HG03460 (cell line): Measurements from ENCODE around the gene PPP2R5E.

Experiments used
- ATAC-seq: cut with Tn5 transposase; IDR thresholded peaks from one replicate; pipeline ENCODE4 v1.9.1; 2021; ENCODE audit not compliant: unreplicated experiment

PPP2R5E gene

DNA sequence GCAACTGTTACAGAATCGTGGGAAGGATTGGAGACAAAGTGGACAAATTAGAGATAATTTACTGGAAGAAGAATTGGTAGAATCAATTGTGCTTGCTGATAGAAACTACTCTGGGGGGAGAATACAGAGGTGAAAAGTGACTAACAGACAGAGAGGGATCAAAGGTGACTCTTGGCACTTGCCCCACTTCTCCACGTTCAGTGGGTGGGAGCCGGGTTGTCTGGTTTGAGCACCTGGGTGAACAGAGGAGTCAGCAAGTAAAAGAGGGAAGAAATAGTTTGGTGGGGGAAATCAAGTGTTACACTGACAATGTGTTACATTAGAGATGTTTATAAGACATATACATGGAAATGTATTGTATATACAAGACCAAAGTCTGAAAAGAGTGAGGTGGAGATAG lies 69.1 kb downstream of the PPP2R5E start:
- ATAC-seq: no peak

DNA sequence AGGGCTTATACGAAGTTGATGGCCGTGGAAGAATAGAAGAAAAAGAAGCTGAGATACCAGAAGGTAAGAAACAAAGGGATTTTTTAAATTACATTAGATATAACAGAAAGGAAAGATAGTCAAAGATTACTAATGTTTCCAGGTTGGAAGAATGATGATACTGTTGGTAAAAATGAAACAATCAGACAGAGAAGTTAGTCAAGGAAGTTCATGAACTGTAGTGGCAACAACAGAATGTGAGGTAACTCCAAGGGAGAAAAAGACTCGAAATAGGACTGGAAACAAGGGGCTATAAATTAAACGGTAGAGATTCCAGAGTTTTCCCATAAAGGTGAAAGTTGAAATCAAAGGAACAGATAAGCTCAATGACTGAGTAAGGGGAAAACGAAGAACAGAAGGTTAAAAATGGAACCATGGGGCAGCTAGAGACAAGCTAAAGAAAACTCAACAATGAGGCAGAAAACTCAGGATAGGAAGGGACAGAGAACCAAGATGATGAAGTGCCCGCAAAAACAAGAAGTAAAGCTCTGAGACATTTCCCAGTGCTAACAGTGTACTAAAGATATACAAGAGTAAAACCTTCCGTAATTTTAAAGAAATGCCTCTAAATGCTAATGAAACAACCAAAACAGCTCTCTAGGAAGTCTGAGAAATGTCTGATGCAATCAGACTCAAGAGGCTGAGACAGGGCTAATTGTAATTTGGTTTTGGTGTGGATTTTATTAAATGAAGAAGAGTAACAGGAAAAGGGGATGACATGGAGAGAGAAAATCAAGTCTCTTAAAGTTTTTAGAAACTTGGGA lies 70.0 kb downstream of the PPP2R5E start:
- no peak for ATAC-seq

DNA sequence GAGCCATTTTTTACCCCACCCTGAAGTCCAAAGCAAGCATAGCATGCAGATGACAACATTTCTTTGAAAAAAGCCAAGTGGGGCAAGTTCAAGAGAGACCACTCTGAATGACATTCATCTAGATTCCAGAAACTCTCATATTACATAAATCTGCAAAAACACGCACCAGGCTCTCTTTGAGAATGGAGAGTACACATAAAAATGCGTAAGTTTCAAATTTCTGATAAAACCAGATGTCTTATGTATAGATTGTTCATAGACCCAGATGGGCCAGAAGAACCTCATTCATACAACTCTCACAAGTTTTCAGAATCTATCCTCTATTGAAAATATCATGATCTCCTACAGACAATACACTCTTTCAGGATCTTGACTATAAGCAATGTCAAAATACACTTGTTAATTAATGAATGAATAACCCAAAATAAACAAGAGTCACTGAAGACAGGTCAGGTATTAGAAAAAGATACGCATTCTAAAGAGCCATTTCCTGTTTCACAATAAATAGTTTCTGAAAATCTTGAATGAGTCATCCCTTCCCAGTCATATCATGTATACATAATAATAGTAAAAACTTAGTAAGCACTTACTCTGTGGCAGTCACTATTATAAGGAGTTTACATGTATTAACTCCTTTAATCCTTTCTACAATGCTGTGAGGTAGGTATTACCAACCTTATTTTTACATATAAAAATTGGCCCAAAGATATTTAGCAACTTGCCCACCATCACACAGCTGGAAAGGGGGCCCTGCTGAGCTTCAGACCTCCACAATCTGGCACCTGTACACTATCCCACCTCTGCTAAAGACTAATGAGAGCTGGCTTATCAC lies 72.0 kb downstream of the PPP2R5E start:
- peak; percentile 84 for ATAC-seq

- no peak for ATAC-seq
Observed at GRCh38 chr14:63468294-63468693, 74.9 kb downstream of the PPP2R5E start.

DNA sequence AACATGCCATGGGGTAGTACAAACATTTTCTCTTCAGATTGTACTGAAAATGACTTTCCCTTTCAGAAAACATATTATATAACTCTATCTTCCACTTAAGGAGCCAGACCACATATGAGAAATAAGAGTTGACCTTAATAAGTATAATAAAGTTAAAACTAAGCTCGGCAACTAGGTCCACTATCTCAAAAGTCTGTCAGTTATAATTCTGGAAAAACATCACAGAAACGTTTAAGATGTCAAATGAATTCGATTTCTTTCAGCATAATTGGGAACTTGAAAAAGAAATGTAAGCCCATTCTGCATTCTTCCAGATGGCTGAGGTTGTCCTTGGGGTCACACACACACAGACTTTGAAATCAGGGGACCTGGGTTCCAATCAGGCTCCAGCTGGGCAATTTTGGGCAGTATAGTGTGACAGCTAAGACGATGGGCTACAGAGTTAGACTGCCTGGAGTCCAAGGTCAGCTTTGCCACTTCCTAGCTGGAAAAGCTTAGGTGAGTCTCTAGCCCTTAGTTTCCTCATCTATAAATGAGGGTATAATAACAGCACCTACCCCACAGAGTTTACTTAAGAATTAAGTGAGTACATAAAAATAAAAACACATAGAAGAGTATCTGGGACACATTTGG lies 75.6 kb downstream of the PPP2R5E start:
- no peak for ATAC-seq

DNA sequence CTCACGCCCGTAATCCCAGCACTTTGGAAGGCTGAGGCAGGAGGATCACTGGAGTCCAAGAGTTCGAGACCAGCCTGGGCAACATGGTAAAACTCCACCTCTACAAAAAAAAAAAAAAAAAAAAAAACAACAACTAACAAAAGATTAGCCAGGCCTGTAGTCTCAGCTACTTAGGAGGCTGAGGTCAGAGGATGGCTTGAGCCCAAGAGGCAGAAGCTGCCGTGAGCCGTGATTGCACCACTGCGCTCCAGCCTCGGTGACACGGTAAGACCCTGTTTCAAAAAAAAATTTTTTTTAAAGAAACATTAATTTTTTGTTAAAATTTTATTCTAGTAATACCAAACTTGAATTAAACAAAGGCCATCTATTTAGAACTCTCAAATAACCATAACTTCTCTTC lies 77.8 kb downstream of the PPP2R5E start:
- no peak for ATAC-seq

DNA sequence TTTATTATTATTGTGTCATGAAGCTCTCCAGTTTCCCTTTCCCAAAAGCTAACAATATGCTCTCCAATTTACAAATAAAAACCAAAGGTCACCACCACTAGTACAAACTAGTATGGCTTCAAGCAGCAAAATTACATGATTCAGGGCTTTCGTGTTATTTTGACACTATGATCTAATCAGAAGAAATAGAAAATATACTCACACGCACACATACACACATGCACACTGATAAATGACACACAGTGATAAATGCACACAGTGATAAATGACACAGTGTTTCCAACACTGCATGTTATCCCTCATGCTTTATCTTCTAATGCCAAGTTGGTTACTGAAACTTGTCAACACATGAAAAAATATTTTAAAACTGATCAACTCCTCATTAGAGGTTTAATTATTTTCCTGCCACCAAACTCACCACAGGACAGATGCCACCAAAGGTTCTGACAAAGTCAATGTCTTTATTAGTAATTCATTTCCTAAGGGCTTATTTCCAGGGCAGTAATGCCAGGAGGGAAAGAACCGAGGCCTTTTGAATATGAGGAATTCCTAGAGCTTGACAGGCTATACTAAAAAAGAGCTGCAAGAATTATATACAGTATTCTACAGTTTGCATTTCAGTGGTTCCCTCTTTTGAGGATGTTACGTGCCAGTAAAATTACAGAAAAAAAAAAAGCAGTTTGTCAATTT lies 82.4 kb downstream of the PPP2R5E start:
- no peak for ATAC-seq

DNA sequence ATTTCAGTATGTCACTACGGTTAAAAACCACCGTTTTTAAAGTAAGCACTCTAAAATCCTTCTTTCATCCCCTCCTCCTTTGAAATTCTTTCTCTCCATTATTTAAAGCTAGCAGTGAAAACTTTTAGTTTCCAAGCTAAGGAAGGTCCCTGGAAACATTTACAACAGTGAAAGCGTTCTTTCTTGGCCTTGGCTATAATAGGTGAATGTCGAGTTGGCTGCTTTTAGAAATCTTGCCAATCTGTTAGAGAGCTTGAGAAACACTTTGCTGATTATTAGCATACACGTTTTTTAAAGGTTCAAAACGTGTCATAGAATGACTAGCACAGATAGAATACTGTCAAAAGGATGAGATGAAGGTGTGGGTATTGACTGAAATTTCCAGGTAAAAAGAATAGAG lies 83.4 kb downstream of the PPP2R5E start:
- ATAC-seq: no peak

- no peak for ATAC-seq
Observed at GRCh38 chr14:63457498-63457897, 85.7 kb downstream of the PPP2R5E start.

DNA sequence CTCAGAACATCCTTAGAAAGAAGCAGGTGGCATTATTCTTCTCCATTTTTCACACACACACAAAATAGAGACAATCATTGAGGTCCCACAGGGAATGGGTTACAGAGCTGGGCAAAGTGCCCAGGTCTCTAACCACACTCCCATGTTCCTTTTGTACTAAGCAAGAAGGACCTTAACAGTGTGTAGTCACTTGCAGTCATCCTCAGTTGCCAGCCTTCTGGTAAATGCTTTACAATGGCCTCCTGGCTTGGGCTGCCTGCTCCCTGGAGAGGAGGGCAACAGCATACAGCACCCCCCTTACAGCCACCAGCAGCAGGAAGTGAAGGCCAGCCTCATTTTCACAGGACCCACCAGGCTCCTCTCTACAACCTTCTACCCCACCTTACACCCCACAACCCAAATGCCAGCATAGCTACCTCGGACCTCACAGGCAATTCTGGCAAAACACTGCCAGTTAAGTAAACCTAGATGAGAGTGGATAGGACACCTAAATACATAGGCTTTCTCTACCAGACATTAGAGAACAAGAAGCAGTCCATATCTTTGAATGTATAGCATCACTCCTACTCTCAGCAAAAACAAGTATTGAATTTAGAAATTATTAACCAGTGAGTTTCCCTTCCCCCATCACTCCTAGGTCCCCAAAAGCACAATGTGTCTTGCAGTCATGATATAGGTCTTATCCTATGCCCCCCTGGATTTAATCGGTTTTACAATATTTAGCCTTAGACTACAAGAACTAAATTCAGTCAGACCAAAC lies 88.1 kb downstream of the PPP2R5E start:
- peak; percentile 85 for ATAC-seq

- ATAC-seq: no peak
Observed at GRCh38 chr14:63454436-63454835, 88.7 kb downstream of the PPP2R5E start.

GRCh38 chr14:63453443-63453936 lies 89.7 kb downstream of the PPP2R5E start:
- no peak for ATAC-seq

DNA sequence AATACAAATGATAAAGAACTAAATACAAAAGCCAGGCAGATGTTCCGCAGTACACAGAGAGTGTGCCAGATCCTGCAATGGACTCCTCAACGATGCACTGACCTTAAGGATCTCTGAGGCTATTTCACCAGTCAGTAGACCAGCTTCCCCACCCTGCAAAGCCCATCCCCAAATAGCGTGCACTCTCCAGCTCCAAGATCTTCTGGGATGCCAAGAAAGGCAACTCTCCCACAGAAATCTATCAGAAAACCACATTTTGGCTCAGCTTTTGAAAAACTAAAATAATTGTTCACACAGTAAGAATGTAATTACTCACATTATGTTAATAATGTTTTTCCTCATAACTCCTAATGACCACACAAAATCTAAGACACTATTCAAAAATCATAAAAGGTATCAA lies 90.4 kb downstream of the PPP2R5E start:
- no peak for ATAC-seq

DNA sequence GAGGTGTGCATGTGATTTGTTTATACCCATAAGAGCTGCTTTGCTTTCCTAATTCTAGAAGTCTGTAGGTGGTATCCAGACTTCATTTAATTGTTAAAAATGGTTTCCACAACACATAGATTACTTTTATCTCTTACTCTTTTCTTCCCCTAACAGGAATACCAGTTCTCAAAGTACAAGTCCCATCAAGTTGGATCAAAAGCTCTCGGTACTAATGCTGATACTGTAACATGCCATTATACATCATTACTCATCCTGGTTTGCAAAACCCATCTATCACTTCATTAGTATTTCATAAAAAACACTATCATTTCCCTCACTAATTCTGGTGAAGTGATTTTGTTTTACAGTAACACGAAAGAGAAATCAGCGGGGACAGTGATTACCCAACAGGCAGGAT lies 94.3 kb downstream of the PPP2R5E start:
- no peak for ATAC-seq

- ATAC-seq: no peak
Observed at GRCh38 chr14:63444588-63444987, 98.6 kb downstream of the PPP2R5E start.

GRCh38 chr14:63443988-63444387 lies 99.2 kb downstream of the PPP2R5E start:
- no peak for ATAC-seq

- ATAC-seq: no peak
Observed at GRCh38 chr14:63443361-63443760, 99.8 kb downstream of the PPP2R5E start.

DNA sequence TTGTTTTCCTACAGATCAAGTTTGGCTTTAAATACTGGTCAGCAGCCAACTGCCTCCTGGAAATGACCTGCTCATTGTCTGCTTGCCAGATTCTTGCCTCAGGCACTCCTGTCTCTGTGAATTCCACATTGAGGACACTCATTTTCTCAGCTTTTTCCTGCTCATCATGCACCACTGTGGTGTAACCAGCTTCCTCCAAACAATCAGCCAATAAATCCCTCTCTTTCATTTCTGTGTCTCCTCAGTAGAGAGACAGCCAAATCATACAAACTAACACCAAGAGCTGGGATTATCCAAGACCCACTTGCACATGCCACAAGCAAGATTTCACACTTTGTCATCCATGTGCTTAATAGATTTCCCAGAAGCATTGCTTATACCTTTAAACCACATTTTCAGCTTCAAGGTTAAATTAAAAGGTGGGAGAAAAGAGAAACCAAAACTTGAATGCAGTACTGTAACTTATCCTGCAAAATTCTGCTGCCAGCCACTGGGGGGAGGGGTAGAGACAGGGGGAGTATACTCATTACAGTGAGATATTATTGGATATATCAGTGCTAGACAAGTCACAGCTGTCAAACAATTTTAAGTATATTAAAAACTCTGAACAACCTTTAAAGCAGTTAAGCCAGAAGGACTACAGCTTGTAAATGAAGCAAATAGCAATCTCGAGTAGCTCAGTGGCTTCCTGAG lies 105.0 kb downstream of the PPP2R5E start:
- no peak for ATAC-seq

GRCh38 chr14:63436286-63437098 lies 106.7 kb downstream of the PPP2R5E start:
- no peak for ATAC-seq
